IMR-90 (cell line): ENCODE measurements around the gene MAP3K5. TPM values are rescaled to one million over a fixed set of nuclear protein-coding genes. Genes with fewer than 3 reads are reported as not detected.

Experiments used
- ATAC-seq: fragments of 200-7000 bp; cut with Tn5 transposase; 2 replicates; pipeline ENCODE4 v1.9.1; 2020; ENCODE audit warnings: low read depth, mild to moderate bottlenecking, moderate library complexity
- BruUV-seq: library from RNA; stranded (reverse); fragments of 400-500 nt; replicated peaks from 2 replicates; lab custom pipeline; 2021; lab: Mats Ljungman, UMichigan
- CTCF ChIA-PET: fragments of 300-600 bp; formaldehyde crosslinking; extraction: SDS; loops from one replicate; lab custom pipeline; 2021; ENCODE audit warnings: antibody characterized with exemption; lab: Yijun Ruan, JAX
- POLR2A ChIA-PET: fragments of 300-600 bp; sonication (Branson Sonifier 250); formaldehyde crosslinking; loops from one replicate; lab custom pipeline; 2022; ENCODE audit warnings: antibody characterized with exemption; ENCODE audit not compliant: unreplicated experiment; lab: Charles Lee
- DNase-seq: peaks from one replicate; pipeline ENCODE4 v3.0.0; 2013
- H2AFZ ChIP-seq: replicated peaks from 2 replicates; pipeline ENCODE3; 2013; ENCODE audit warnings: low read length, mild to moderate bottlenecking; ENCODE audit not compliant: poor library complexity
- H2AK5ac ChIP-seq: 2 replicates; pipeline ENCODE4 v1.6.1; 2013; ENCODE audit warnings: low read depth, low read length, inconsistent platforms
- H2AK9ac ChIP-seq: replicated peaks from 2 replicates; pipeline ENCODE3; 2013; ENCODE audit warnings: mild to moderate bottlenecking, low read depth, low read length, moderate library complexity; ENCODE audit not compliant: poor library complexity
- H2BK120ac ChIP-seq: 2 replicates; pipeline ENCODE4 v1.6.1; 2013; ENCODE audit warnings: low read depth, low read length, inconsistent platforms
- H2BK15ac ChIP-seq: 3 replicates; pipeline ENCODE4 v1.6.1; 2013; ENCODE audit warnings: low read depth, low read length, inconsistent platforms
- H2BK20ac ChIP-seq: 2 replicates; pipeline ENCODE4 v1.6.1; 2013; ENCODE audit warnings: low read depth, mild to moderate bottlenecking, inconsistent platforms, low read length, moderate library complexity
- H2BK5ac ChIP-seq: 2 replicates; pipeline ENCODE4 v1.6.1; 2013; ENCODE audit warnings: mild to moderate bottlenecking, low read depth, low read length, inconsistent platforms; ENCODE audit not compliant: poor library complexity, severe bottlenecking
- H3K14ac ChIP-seq: replicated peaks from 2 replicates; pipeline ENCODE4 v1.6.1; 2013; ENCODE audit warnings: low read depth, low read length, inconsistent platforms
- H3K18ac ChIP-seq: 2 replicates; pipeline ENCODE4 v1.6.1; 2013; ENCODE audit warnings: low read depth, low read length, control low read depth
- H3K23ac ChIP-seq: 2 replicates; pipeline ENCODE4 v1.6.1; 2013; ENCODE audit warnings: low read depth, low read length, inconsistent platforms
- H3K27ac ChIP-seq: 2 replicates; pipeline ENCODE4 v1.5.1; 2013; ENCODE audit warnings: mild to moderate bottlenecking, control low read depth, low read length; ENCODE audit not compliant: insufficient read depth
- H3K27me3 ChIP-seq: 2 replicates; pipeline ENCODE4 v1.6.1; 2013; ENCODE audit warnings: low read length; ENCODE audit not compliant: control insufficient read depth, insufficient read depth
- H3K36me3 ChIP-seq: 2 replicates; pipeline ENCODE4 v1.6.1; 2013; ENCODE audit warnings: low read length, mixed read lengths; ENCODE audit not compliant: control insufficient read depth, insufficient read depth
- H3K4ac ChIP-seq: 2 replicates; pipeline ENCODE4 v1.6.1; 2013; ENCODE audit warnings: low read depth, low read length, inconsistent platforms
- H3K4me1 ChIP-seq: 2 replicates; pipeline ENCODE4 v1.6.1; 2013; ENCODE audit warnings: low read length, mixed read lengths; ENCODE audit not compliant: control insufficient read depth, insufficient read depth
- H3K4me2 ChIP-seq: 2 replicates; pipeline ENCODE4 v1.6.1; 2013; ENCODE audit warnings: low read depth, mild to moderate bottlenecking, control low read depth, low read length, moderate library complexity
- H3K4me3 ChIP-seq: 2 replicates; pipeline ENCODE4 v1.5.1; 2013; ENCODE audit warnings: low read depth, mild to moderate bottlenecking, control low read depth, low read length, moderate library complexity; ENCODE audit not compliant: insufficient read depth
- H3K56ac ChIP-seq: 2 replicates; pipeline ENCODE4 v1.6.1; 2013; ENCODE audit warnings: low read length, inconsistent platforms; ENCODE audit not compliant: insufficient read depth; ENCODE audit errors: extremely low read depth
- H3K79me1 ChIP-seq, 2 experiments: 2 replicates each; pipeline ENCODE4 v1.6.1; 2013; ENCODE audit warnings: low read length in 2 of 2, inconsistent platforms in 1 of 2, low read depth in 1 of 2
- H3K9ac ChIP-seq: 2 replicates; pipeline ENCODE4 v1.6.1; 2013; ENCODE audit warnings: low read depth, low read length, control low read depth
- H3K9me1 ChIP-seq: 2 replicates; pipeline ENCODE4 v1.6.1; 2013; ENCODE audit warnings: low read length, inconsistent platforms; ENCODE audit not compliant: insufficient read depth
- H3K9me3 ChIP-seq: 2 replicates; pipeline ENCODE4 v1.6.1; 2013; ENCODE audit warnings: low read length; ENCODE audit not compliant: control insufficient read depth, insufficient read depth
- H4K20me1 ChIP-seq: 2 replicates; pipeline ENCODE4 v1.6.1; 2013; ENCODE audit warnings: low read length, inconsistent platforms; ENCODE audit not compliant: insufficient read depth
- H4K5ac ChIP-seq: 2 replicates; pipeline ENCODE4 v1.6.1; 2013; ENCODE audit warnings: mild to moderate bottlenecking, low read depth, low read length, control low read depth
- H4K8ac ChIP-seq, 2 experiments: 2 replicates each; pipeline ENCODE4 v1.6.1; 2013; ENCODE audit warnings: low read depth in 2 of 2, low read length in 2 of 2, control low read depth in 1 of 2, inconsistent platforms in 1 of 2
- H4K91ac ChIP-seq: 2 replicates; pipeline ENCODE4 v1.6.1; 2013; ENCODE audit warnings: low read depth, low read length, inconsistent platforms; ENCODE audit not compliant: insufficient read depth
- BHLHE40 ChIP-seq: fragments of 150-350 bp; IDR thresholded peaks from 2 replicates; pipeline ENCODE4 v1.6.1; 2016; ENCODE audit warnings: mild to moderate bottlenecking, low read depth, low read length
- CEBPB ChIP-seq: IDR thresholded peaks from 2 replicates; pipeline ENCODE4 v1.6.1; 2012; ENCODE audit warnings: low read depth, low read length, improper control_type of control experiment
- MAFK ChIP-seq: IDR thresholded peaks from 2 replicates; pipeline ENCODE4 v1.6.1; 2012; ENCODE audit warnings: low read depth, low read length, improper control_type of control experiment
- dilution Hi-C: fragments of 300-500 bp; cut with HindIII; formaldehyde crosslinking; loops from one replicate; pipeline ENCODE4 v1.14.3; 2018; ENCODE audit warnings: low sequenced_read_pairs; ENCODE audit not compliant: unreplicated experiment
- in situ Hi-C: fragments of 300-500 bp; cut with MboI; formaldehyde crosslinking; loops from 3 replicates; pipeline ENCODE4 v1.14.3; 2019; ENCODE audit warnings: low sequenced_read_pairs, inconsistent platforms, mixed read lengths
- intact Hi-C: fragments of 100-400 bp; cut with micrococcal nuclease; formaldehyde crosslinking; loops from 2 replicates; pipeline ENCODE4 v1.10.0; 2022
- polyA plus RNA-seq, 3 experiments: library from polyadenylated mRNA; depleted of rRNA; stranded (reverse); fragments of >200 nt; gene quantifications; 2 replicates each; pipeline ENCODE4 v1.2.3, GENCODE V29; 2012; ENCODE audit warnings: low replicate concordance in 1 of 3
- total RNA-seq: library from RNA; depleted of rRNA; stranded (reverse); fragments of >200 nt; gene quantifications from 2 replicates; pipeline ENCODE4 v1.2.3, GENCODE V29; 2012
- TF ChIP-seq, protein P1 (sequence below): fragments of 150-350 bp; IDR thresholded peaks from 2 replicates; pipeline ENCODE4 v1.6.1; 2016; ENCODE audit warnings: low read depth, mild to moderate bottlenecking, low read length, moderate library complexity, borderline replicate concordance

MAP3K5 gene
- total and polyA plus RNA-seq, 2 of the 4 experiments (the other 2 are of a cell fraction) = 5.4 to 17.6 TPM

DNA sequence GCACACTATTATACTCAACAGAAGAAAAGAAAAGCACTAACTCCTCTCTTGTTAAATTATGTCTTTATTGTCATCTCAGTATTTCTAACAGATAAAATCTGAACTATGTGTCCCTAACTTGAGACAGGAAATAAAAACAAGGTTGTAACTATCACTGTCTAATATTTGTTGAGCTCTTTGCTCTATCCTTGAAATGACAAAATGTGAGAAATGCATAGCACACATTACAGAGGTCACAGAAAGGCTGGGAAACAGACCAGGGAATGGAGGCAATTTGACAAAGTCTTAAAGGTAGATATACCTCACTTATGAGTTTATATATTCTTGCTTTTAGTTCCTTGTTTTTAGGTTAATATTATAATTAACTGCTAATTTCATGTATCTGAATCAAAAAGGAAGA is 139.6 kb downstream of the MAP3K5 start:
- H2AFZ ChIP-seq = no peak overlapping the region
- H3K36me3 ChIP-seq = 0 out of 2 replicates have a peak, but pooled peaks cover 3% of the 10 kb centered on the region
- no peak overlapping the region for H2BK20ac ChIP-seq
- H3K4ac ChIP-seq = no peak overlapping the region
- no peak overlapping the region for H3K27ac ChIP-seq
- ATAC-seq (no peak), DNase-seq (no peak)
- POLR2A ChIA-PET = no interaction called here
- dilution Hi-C loops (no loop called here), in situ Hi-C loops (no loop called here), intact Hi-C loops (no loop called here)
- no TSS peak for BruUV-seq
- H4K20me1 ChIP-seq = no peaks in the 10 kb centered on the region
- no peak overlapping the region for H4K8ac ChIP-seq
- H4K5ac ChIP-seq = no peak overlapping the region
- H3K9ac ChIP-seq = no peak overlapping the region
- CTCF ChIA-PET = no interaction called here
- H3K23ac ChIP-seq = no peak overlapping the region
- no peak for TF ChIP-seq CEBPB
- no peak for TF ChIP-seq MAFK
- TF ChIP-seq, protein P1, sequence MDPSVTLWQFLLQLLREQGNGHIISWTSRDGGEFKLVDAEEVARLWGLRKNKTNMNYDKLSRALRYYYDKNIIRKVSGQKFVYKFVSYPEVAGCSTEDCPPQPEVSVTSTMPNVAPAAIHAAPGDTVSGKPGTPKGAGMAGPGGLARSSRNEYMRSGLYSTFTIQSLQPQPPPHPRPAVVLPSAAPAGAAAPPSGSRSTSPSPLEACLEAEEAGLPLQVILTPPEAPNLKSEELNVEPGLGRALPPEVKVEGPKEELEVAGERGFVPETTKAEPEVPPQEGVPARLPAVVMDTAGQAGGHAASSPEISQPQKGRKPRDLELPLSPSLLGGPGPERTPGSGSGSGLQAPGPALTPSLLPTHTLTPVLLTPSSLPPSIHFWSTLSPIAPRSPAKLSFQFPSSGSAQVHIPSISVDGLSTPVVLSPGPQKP = no peak
- no peak for TF ChIP-seq BHLHE40
- no peak overlapping the region for H2AK9ac ChIP-seq
- H3K56ac ChIP-seq = no peak overlapping the region
- H2BK15ac ChIP-seq = no peak overlapping the region
- no peak overlapping the region for H3K14ac ChIP-seq
- no peak overlapping the region for H3K4me3 ChIP-seq
- H3K27me3 ChIP-seq = no peaks in the 10 kb centered on the region
- H2AK5ac ChIP-seq = no peak overlapping the region
- no peak overlapping the region for H2BK5ac ChIP-seq
- no peak overlapping the region for H3K4me2 ChIP-seq
- H3K79me1 ChIP-seq = peaks cover 0 to 7% of the 10 kb centered on the region in 2 experiments; a peak in 3 of 4 replicates
- H4K91ac ChIP-seq = no peak overlapping the region
- H3K9me3 ChIP-seq = no peaks in the 10 kb centered on the region
- H2BK120ac ChIP-seq = no peak overlapping the region
- peaks cover 2% of the 10 kb centered on the region; the same call in 1 of the 2 replicates for H3K4me1 ChIP-seq
- peaks cover 3% of the 10 kb centered on the region for H3K9me1 ChIP-seq
- H3K18ac ChIP-seq = no peak overlapping the region
